Measurements from ENCODE around the gene WDR54.

GRCh38 chr2:74441170-74441689, 19.7 kb downstream of the WDR54 start:
- TF ChIP-seq, protein P1, sequence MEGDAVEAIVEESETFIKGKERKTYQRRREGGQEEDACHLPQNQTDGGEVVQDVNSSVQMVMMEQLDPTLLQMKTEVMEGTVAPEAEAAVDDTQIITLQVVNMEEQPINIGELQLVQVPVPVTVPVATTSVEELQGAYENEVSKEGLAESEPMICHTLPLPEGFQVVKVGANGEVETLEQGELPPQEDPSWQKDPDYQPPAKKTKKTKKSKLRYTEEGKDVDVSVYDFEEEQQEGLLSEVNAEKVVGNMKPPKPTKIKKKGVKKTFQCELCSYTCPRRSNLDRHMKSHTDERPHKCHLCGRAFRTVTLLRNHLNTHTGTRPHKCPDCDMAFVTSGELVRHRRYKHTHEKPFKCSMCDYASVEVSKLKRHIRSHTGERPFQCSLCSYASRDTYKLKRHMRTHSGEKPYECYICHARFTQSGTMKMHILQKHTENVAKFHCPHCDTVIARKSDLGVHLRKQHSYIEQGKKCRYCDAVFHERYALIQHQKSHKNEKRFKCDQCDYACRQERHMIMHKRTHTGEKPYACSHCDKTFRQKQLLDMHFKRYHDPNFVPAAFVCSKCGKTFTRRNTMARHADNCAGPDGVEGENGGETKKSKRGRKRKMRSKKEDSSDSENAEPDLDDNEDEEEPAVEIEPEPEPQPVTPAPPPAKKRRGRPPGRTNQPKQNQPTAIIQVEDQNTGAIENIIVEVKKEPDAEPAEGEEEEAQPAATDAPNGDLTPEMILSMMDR (IDR thresholded peaks at IDR 0.05) = no peak
- TF ChIP-seq EP300 (IDR thresholded peaks at IDR 0.05) (no peak), JUN (IDR thresholded peaks at IDR 0.05) (no peak), POLR2A (IDR thresholded peaks at IDR 0.05; ENCODE audit: low read length) (no peak), NPAS2 (CRISPR knock-in tag; IDR thresholded peaks at IDR 0.05; ENCODE audit: borderline replicate concordance) (no peak), NR3C1 (IDR thresholded peaks at IDR 0.05) (no peak), REST (IDR thresholded peaks at IDR 0.05) (no peak), HDAC2 (IDR thresholded peaks at IDR 0.05) (no peak), RAD21 (conservative IDR thresholded peaks at IDR 0.05 in 1 of 2, IDR thresholded peaks at IDR 0.05 in 1 of 2) (no peak)

Data from A549 (cell line).